Epithelial cell of proximal tubule (primary cell): ENCODE data around the gene PTPRD. TPM values are rescaled to one million over a fixed set of nuclear protein-coding genes. Genes with fewer than 3 reads are reported as not detected.
A peak's percentile ranks its signal among the peaks of the same experiment; 100 is the strongest.

ENCODE experiments used
- DNase-seq: peaks from one replicate; pipeline ENCODE4 v3.0.0-alpha.2; 2011; ENCODE audit warnings: low read depth
- H3K4me3 ChIP-seq: 2 replicates; pipeline ENCODE4 v1.5.1; 2011; ENCODE audit warnings: low read depth, mild to moderate bottlenecking, low read length
- CTCF ChIP-seq: conservative IDR thresholded peaks from 2 replicates; pipeline ENCODE4 v1.5.1; 2012; ENCODE audit warnings: low read depth, mild to moderate bottlenecking, low read length
- total RNA-seq: library from RNA; depleted of rRNA; stranded (reverse); fragments of >200 nt; gene quantifications from 2 replicates; pipeline ENCODE4 v1.2.3, GENCODE V29; 2015

Gene PTPRD
- total RNA-seq, 1 donor from 2014 or later = 3.2 TPM

DNA sequence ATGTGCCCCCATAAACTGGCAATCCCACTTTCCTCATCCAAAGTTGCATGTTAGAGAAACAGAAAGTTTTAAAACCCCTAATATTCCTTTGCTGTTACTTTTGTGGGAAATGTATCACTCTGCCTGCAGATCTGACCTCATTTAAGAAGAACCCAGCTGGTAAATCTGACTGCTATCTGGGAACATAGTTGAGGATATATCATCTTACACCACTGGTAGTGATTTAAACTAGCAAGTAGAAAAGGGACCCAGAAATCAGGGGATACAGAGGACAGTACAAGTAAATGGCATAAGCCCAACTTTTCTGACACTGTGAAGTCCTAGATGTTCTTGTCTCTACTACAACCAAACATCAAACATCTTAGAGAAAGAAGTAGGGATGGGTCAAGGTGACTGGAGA is 1752.7 kb downstream of the PTPRD start:
- no peak for TF ChIP-seq CTCF
- H3K4me3 ChIP-seq = no peak overlapping the region
- DNase-seq = no peak

DNA sequence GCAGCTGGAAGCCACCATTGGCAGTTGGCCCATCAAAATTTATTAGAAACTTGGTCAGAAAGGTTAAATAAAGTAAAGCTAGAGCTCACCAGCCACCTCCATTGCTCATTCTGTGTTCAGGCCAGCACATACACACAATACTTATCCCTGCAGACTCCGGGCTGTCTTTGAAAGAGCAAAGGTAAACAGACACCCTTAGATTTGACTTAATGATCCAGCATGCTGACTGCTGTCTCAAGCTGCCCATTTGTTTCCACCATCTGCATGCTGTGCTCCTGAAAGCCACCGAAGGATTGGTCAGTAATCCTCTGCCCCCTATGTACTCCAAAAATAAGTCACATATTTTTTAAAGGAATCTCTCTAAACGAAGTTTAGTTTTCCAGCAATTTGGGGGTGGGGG is 1753.4 kb downstream of the PTPRD start:
- no peak overlapping the region for H3K4me3 ChIP-seq
- DNase-seq = no peak
- no peak for TF ChIP-seq CTCF

DNA sequence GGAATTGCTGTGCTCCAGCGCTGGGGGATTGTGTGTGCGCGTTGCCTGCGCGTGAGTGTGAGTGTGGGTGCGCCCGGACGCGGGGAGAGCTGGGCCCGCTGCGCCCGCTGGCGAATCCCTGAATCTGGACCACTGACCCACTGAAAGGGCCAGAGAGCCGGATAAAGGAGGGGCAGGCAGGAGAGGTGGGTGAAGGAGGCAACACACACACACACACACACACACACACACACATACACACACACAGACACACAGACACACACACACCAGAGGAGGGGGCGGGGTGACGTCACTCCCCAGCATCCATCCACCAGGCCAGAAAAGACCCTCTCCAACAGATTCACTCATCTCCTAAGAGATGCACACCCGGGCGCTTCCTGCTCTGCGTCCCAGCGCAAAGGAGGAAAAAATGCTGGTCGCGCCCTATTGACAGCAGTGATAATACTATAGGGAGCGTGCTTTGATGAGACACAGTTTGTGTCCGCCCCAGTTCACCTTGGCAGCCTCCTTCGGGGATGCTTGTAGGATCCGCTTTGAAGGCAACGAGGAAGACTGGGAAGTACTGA is 1754.1 kb downstream of the PTPRD start:
- H3K4me3 ChIP-seq = peak overlapping the region; percentile 83
- TF ChIP-seq CTCF = no peak
- no peak for DNase-seq

DNA sequence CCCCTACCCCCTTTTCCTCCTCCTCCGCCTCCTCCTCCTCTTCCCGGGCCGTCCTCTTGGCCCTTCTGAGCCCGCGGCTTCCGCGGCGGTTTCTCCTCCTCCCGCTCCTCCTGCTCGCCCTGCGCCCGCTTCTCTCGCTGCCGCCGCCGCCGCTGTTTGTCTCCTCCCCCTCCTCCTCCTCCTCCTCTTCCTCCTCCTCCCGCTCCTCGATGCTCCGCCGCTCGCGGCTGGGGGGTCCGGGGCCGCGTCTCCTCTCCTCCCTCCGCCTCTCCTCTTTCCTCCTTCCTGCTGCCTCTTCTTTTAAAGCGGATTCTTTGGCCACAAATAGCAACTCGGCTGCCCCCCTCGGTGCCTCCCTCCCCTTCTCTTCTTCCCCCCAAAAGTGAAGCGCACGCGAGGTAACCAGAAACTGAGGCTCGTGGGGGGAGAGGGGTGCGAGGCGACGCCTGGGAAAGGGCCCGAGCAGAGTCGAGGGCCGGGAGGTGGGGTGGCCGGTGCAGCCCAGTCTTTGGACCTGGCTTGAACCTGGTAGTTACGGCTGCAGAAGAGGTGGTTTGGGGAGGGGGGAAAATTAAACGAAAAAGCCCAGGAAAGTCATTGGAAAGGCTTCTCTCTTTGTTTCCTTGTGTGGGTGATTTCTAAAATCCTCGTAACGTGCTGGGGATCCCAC is 1754.7 kb downstream of the PTPRD start:
- no peak for TF ChIP-seq CTCF
- no peak for DNase-seq
- H3K4me3 ChIP-seq = peak overlapping the region; percentile 83

DNA sequence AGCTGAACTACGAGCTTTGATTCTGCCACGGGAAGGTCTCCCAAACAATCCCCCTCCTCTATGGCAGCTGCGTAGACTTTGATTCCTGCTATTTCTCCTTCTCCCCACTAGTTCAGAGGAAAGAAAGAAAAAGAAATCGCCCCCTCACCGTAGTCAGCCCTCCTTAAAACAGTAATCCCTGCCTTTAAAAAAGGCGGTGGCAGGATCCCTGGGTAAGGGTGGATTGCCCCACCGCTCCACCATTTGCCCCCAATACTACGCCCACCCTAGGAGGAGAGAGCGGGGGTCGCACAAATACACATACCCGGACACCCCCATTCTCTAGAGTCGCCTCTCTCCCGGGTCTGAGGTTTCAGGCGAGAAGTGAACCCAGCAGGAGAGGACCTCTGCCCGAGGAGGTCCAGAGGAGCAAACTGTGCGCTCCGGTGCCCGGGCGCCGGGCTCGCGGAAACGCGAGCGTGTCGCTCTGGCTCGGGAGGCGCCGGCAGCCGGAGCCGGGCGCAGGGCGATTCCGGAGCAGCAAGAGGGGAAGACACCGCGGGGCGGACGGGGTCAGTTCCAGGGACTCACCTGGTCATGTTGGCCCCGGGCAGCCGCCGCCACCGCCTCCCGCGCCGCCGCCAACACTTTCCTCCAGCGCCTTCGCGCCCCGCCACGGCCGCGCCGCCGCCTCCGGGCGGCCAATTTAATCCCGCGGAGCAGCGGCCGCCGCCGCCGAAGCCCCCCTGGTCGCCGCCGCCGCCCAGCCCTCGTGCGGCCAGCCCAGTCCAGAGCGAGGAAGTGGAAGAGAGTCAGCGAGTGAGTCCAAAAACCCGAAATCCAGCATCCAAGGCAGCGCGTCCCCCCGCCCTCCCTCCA is 1755.5 kb downstream of the PTPRD start:
- no peak for DNase-seq
- TF ChIP-seq CTCF = peak; percentile 12
- H3K4me3 ChIP-seq = peak overlapping the region; percentile 83

DNA sequence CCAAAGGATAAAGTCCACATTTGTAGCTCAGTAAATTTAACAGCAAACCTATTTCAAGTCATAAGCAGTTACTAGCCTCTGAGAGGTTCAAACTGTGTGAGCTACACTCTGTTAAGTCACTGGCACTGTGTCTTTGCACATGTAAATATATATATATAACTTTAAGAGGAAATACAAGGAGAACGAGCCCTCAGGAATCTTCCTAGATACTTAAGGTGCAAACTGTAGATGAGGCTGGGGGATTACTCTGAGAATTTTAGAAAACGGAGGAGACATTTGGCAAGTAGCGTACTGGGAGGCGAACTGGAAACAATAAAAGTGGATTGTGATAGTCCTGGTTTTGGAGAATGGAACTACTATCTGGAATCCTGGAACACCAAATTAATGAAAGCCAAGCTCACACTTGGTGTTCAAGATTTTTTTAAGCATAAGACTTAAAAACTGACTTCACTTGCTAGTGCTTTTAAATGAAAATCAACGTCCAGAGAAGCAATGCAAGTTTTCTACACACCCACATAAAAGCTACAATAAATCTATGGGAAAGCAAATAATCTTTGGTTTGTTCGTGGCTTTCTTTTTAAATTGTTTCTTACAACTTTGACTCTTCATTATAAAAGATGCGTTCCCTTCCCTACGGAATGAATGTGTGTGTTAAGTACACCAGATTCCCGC is 1756.3 kb downstream of the PTPRD start:
- no peak for TF ChIP-seq CTCF
- DNase-seq = no peak
- H3K4me3 ChIP-seq = peak overlapping the region; percentile 83
